Ammon's horn (tissue), 1 donor: Measurements from ENCODE around the gene LAPTM5.

Experiments used
- DNase-seq: peaks from one replicate; pipeline ENCODE4 v3.0.0-alpha.2; 2016; ENCODE audit warnings: low spot score

Gene LAPTM5

DNA sequence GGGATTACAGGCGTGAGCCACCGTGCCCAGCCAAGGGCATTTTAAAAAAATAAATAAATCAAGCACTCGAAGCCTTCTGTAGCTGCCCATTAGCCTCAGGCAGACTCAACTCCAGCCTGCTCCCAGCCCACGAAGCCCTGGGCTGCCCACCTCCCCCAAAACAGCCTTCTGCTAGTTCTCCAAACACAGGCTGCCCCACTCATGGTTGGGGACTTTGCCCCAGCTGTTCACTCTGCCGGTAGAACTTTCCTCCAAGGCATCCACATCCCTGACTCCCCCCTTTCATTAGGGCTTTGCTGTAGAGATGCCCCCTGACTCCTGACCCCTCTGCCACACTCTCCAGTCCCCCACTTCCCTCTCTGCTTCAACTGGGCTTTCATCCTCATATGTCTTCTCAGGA, 29.7 kb upstream of the LAPTM5 start:
- DNase-seq = no peak

DNA sequence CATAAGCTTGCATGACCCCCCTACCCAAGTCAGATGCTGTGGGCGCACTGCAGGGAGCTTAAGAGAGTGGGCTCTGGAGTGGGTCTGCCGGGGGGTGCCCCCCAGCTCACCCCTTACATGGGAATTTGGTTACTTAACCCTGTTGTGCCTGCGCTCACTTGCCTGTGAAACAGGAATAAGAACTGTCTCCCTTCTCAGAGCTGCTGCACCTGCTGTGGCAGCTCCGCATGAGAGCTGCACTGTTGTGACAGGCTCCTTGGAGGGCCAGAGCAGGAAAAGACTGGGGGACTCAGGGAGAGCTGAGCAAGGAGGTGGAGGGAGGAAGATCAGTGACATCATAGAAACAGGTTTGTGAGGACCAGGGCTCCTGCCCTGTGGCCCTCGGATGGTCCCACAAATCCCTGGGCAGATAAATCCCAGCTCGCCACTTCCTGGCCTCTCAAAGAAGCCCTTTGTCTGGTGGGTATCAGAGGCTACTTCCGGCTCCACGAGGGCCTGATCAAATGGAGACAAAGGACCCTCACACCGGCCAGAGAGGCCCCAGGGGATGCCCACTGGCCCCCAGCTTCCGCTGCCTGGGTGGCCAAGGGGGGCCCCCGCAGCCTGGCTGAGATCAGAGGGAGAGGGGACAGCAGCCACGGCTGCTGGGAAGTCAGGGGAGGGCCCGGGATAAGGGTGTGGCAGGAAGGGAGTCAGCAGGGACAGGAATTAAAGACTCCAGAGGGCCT, 28.9 kb upstream of the LAPTM5 start:
- peak; percentile 57 for DNase-seq

DNA sequence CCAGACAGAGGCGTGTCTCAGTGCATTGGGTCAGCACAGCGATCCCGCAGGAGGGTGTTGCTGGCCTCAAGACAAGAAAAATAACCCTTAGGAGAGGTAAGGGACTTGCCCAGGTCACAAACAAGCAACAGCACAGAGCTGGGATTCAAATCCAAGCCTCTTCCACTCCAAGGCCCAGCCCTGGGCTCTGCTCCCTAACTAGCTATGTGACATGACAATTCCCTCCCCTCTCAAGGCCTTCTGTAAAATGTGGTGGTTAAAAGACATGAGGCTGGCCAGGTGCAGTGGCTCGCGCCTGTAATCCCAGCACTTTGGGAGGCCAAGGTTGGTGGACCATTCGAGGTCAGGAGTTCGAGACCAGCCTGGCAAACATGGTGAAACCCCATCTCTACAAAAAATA, 28.1 kb upstream of the LAPTM5 start:
- no peak for DNase-seq

DNA sequence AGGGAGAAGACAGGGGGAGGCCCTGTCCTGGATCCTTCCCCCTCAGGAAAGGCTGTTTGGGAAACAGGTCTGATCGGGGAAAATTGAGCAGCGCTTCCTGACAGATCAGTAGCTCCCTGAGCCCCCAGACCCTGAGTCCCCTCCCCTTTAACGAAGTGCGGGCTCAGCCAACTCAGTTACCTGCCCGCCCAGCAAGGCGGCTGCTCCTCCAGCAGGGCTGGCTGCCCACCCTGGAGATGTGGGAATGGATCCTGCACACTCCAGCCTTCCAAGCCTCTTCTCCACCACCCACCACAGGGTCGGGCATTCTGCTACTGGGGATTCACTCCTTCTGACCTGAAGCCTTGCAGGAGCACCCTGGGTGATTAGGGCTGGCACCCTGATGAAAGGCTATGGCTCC, 27.6 kb upstream of the LAPTM5 start:
- no peak for DNase-seq

DNA sequence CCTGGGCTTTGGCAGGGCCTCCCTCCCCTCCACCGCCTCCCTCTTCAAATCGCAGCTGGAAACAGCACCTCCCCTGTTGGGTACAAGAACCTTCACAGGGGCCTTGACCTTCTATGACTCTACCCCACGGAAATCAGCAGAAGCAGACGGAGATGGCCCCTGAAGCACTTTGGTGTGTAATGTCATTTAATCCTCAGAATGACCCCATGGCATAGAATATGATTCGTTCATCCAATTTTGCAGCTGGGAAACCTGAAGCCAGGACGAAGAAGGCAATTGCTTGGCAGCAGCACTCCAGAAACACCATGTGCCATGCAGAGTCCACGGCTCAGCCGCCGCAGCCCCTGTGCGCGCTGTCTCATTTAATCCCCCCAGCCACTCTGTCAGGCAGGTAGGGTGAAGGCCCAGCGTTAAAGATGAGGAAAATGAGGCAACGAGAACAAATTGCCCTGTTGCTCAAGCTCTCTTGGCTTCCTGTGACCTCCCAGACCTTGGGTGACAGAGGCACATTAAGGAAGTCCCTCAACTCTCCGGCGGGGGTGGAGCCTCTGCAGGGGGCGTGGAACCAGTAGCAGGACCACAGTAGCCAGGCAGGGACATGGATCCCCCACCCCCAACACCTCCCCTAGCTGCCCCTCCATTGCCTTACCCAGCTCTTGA, 25.8 kb upstream of the LAPTM5 start:
- peak; percentile 42 for DNase-seq

DNA sequence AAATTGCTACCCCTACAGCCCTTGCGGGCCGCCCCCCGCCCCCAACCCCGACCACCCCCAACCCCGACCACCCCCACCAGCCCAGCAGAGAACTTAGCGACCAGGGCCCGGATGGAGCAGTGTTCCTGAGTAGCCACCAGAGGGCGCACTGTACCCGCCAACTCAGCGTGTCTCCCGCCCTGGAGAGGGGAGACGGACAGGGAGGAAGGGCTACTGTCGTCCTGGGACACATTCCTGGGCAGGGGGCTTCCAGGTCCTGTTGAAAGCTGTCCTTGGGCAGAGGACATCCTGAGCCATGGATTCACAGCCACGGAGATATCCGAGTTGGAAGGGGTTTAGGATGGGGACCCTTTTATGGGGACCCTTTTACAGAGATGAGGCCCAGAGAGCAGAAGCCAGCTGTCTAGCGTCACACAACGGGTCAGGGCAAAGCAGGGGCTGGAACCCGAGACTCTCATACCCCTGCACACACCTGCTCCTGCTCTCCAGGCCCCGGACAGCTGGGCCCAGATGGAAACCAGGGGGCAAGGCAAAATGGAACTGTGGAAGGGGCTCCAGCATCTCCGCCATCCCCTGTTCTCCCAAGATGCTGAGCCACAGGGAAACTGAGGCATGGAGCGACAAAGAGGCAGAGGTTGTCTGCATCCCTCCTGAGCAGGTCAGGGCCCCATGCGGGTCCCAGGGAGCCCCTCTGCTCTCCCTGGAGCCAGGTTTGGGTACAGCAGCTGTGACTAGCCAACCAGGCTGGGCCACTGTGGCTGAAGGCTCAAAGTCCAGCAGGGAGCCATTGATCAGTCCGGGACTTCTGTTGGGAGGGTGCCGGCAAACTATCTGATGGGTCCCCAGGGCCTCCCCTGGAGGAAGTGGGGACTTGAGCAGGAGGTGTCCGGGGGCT, 25.0 kb upstream of the LAPTM5 start:
- peak; percentile 84 for DNase-seq

DNA sequence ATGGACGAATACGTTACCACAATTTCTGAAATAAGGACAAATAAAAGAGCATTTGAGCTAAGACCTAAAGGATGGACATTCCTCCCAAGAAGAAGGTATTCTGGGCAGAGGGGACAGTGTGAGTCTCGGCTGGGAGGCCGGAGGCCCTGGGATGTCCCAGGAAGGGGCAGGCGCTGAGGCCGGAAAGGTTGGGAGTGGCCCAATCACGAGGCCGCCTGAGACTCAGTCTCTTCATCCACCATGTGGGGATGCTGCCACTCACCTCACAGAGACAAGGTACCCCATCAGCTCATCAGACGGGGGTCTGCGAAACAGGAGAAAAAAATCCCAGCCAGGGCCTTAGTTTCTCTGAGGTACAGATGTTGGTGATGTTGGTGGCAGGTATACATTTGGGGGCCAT, 24.3 kb upstream of the LAPTM5 start:
- DNase-seq = no peak

DNA sequence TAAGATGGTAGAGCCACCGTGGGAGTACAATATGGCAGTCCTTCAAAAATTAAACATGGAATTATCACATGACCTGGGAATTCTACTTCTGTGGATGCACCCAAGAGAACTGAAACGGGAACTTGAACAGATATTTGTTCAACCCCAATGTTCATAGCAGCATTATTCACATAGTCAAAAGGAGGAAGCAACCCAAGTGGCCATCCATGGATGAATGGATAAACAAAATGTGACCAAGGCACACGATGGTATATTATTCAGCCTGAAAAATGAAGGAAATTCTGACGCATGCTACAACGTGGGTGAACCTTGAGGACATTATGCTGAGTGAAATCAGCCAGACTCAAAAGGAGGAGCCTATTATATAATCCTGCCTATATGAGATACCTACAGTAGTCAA, 22.8 kb upstream of the LAPTM5 start:
- no peak for DNase-seq

DNA sequence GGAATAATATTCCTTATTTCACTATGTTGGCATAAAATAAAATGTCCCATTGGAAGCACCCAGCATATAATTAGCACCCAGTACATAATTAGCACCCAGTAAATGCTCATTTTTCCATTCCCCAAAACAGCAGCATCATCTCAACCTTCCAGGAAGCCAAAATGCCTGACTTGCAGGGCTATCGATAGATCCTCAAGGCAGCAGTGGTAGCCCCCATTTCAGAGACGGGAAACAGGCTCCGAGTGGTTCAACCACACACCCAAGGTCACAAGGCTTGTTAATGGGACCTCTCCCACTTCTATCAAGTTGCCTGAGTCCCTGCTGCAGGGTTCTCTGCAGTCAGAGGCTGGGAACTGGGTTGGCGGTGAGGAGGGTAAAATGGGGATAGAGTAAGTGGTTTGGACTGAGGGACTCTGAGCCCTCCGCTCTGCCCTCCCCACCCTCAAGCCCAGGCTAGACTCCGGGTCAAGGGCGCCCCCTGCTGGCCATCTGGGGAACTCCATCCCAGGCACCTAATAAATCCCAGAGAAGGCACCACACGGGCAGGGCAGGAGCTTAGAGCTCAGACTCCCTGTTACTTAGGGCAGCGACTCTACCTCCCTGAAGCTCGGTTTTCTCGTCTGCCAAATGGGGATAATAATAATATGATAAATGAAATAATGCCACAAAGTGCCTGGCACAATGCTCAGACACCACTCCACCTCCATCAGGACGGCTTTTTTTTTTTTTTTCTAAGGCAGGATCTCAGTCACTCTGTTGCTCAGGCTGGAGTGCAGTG, 21.9 kb upstream of the LAPTM5 start:
- peak; percentile 85 for DNase-seq

DNA sequence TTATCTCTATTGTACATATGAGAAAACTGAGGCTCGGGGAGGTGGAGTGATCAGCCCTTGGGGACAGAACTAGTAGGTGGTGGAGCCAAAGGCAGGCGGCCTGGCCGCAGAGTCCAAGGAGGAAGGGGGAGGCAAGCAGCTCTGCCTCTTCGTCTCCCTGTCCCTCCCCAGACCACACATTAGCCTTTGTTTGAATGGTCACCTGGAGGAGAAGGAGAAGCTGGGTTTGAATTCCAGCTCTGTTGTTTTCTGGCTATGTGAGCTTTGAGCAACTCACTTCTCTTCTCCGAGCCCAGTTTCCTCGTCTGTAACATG, 21.4 kb upstream of the LAPTM5 start:
- DNase-seq = no peak

DNA sequence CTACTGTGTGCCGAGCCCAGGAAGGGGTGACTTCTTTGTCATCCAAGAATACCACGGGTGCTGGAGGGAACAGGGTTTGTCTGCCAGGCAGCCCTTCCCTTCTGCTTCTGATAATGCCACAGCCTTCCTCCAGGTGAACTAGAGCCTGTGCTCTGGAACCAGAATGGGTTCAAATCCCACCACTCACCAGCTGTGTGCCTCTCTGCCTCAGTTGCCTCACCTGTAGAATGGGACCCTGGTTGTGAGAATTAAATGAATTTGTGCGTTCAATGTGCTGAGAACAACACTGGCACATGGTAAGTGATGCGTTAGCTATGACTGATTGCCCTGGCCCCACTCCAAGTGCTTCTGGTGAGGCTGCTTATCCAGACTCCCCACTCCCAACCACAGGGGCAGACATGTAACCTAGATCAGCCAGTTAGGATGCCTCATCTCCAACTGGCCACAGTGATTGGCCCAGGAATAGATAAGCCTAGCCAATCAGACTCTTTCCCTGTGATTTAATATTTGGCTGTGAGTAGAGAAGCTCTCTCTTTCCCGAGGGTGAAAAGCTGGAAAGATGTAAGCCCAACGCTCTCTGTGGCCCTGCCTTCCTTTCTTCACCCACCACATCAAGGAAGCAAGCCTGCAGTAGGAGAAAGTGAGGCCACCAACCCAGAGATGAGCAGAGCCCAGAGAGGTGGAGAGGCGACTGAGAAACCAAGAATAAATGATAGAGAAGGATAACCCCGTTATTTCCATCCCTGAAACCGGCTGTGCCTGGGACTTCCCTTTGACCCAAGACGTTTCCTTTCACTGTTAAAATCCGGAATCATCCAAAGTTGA, 20.8 kb upstream of the LAPTM5 start:
- peak; percentile 62 for DNase-seq

DNA sequence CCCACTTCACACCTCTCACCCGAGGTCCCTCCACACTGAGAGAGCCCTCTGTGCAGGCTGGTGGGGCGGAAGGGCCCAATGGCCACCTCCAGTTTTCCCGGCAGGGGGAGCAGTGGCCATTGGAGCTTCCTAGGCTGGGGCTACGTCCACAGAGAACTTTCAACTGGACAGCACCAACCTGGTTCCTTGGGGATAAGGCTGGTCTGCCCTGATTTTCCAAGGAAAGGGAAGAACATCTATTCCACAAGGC, 20.3 kb upstream of the LAPTM5 start:
- no peak for DNase-seq

DNA sequence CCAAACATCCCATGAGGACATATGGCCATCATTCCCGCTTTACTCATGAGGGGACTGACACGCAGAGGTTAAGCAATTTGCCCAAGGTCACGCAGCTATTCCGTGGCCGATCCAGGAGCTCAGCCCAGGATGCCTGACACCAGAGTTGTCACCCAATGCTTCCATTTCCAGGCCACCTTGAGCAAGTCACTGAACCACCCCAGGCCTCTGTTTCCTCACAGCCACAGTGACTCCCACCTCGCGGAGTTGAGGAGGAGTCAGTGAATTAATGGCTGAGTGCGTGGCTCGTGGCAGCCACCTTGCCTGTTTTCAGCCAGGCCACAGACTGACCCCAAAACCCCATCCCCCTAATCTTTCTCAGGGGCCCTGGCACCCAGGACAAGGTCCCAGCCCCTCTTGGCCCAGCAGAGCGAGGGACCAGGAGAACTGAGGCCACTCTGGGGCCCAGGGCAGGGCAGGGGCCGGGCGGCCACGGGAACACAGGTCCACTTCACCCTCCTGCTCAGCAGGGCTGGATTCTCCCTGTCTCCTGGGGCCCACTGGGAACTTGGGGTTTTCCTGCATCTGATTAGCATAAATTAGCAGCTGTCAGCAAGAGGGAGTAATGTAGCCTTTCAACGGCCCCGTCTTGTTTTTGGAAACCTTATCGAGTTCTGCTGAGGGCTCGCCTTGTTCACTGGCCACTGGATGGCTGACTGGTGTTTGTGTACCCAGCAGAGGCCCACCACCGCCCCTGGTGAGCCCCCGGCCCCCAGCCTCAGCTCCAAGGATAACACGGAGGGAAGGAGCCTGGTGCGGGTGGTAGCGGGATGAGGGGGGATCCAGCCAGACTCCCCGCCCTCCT, 19.7 kb upstream of the LAPTM5 start:
- DNase-seq = no peak

DNA sequence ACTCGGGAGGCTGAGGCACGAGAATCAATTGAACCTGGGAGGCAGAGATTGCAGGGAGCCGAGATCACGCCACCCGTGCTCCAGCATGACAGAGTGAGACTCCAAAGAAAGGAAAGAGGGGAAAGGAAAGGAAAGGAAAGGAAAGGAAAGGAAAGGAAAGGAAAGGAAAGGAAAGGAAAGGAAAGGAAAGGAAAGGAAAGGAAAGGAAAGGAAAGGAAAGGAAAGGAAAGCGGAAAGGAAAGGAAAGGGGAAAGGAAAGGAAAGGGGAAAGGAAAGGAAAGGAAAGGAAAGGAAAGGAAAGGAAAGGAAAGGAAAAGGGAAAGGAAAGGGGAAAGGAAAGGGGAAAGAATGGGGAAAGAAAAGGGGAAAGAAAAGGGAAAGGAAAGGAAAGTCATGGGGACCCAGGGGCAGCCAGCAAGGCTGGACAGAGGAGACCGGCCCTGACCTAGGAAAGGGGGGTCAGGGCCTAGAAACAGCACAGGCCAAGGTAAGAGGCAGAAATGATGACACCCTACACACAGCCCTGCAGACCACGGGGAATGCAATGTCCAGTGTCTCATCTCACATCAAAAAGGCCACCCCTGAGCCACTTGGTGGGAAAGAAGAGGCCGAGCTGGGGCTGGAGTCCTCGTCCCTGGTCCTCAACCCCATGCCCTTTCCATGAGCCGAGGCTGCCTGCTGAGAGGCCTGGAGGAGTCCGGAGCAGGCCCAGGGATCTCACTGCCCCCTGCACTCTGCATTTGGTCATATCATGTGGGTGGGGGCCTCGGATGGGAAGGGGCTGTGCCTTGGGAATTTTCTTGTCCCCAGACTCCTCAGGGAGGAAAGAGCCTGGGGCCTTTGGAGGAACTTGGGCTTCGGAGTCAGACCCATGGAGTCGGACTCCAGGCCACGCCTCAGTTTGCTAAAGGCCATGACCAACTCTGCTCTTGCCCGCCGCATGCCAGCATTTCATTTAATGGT, 18.8 kb upstream of the LAPTM5 start:
- no peak for DNase-seq

DNA sequence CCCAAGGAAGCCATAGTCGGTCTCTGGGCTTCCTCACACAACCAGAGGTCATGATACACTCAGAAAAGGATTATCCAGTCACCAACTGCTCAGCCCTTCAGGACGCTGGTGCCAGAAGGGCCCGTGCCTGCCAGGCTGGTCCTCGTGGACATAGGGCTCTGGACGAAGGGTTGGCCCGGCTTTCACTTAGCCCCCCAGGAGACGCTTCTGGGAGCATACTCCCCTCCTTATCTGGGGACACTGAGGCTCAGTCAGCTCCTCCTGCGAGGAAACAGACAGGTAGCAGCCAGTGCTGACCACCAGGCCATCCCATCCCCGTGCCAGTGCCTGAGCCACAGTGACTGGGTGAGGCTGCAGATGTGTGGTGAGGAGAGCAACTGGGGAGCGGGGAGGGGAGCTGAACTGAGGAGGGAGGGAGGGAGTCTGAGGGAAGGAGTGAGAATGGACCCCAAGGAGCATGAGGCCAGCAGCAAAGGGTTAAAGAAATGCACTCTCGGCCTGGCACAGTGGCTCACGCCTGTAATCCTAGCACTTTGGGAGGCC, 17.9 kb upstream of the LAPTM5 start:
- DNase-seq = no peak

DNA sequence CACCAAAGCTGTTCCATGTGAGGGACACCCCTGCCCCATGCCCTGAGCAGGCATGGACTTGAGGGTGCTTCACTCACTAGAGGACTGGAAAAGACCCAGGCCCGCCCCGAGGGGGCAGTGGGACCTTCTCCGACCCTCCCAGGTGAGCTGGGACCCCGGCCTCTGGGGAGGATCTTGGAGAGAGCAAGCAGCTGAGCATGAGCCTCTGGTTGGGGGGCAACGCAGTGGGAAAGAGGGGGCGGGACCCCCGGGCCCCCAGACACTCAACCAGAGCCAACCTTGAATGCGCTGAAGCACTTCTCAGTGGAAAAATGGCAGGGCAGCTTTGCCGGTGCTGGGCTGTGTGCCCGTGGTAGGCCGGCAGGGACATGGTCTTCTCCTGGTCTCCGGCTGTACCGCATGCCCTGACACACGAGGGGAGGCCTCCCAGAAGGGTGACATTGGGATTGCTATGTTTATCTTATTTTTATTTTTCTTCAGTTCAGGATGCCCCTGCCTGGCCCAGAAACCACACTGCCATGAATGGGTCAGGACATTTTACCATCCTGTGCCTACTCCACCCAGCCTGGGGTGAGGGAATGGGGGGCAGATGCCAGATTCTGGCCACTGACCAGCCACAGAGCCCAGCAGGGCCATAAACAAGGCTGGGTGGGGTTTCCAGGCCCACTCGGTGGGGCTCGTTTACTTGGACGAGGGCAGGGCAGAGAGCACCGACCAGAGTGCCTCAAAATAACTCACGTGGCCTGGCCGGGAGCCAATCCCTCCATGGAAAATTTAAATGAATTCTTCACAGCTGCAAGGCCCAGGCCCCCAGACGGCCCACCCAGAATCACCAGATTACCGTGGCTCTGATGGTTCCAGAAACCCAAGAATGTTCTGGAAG, 17.2 kb upstream of the LAPTM5 start:
- no peak for DNase-seq

DNA sequence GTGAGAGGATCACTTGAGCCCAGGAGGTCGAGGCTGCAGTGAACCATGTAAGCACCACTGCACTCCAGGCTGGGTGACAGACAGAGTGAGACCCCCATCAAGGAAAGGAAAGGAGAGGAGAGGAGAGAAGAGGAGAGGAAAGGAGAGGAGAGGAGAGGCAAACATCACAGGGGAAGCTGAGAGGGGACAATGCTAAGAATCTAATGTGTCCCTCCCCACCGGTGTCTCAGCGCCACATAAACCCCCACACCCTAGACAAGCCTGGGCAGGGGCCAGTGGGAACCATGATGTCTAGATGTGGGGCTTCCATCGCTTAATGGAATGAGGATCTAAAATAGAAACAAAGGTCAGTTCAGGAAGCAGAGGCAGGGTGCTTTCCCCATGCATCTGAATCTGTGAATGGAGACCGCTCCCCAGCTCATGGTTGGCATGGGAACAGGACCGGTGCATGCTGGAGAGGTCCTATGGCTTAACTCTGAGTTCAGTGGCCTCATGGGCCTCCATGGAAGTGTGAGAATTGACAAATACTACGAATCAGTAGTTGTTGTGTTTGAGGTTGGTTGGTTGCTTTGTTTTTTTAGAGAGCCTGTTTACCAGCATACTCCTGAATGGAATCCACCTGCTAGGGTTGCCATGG, 16.3 kb upstream of the LAPTM5 start:
- DNase-seq = no peak

DNA sequence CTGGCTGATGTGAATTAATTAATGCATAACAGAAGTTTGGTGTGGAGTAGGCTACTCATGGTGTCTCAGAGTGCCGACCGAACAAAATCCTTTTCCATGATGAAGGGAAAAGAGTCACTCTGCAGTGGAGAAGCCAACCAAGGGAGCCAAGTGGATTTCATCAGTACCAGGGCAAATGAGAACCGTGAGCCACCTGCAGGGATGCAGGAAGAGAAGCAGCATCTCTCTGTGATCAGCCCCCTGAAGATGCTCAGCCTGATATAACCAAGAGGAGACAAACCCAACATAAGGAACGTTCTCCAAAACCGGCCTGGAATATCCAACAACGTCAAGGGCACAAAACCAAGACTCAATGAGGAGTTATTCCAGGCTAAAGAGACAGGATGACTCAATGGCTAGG, 13.4 kb upstream of the LAPTM5 start:
- DNase-seq = no peak
